Neuron (in vitro differentiated cells): ENCODE measurements around the gene PTPRN2.

Experiments
- H2AFZ ChIP-seq: one replicate; pipeline ENCODE4 v1.6.1; 2013; ENCODE audit warnings: low read depth, mild to moderate bottlenecking, inconsistent platforms, low read length, moderate library complexity
- H3K27me3 ChIP-seq: one replicate; pipeline ENCODE4 v1.6.1; 2013; ENCODE audit warnings: low read length; ENCODE audit not compliant: insufficient read depth
- H3K36me3 ChIP-seq: one replicate; pipeline ENCODE4 v1.6.1; 2013; ENCODE audit warnings: low read length; ENCODE audit not compliant: insufficient read depth
- H3K4me1 ChIP-seq: one replicate; pipeline ENCODE4 v1.6.1; 2013; ENCODE audit warnings: low read length; ENCODE audit not compliant: insufficient read depth
- H3K4me3 ChIP-seq: 2 replicates; pipeline ENCODE4 v1.5.1; 2013; ENCODE audit warnings: mild to moderate bottlenecking, low read length, moderate library complexity
- H3K9me3 ChIP-seq: one replicate; pipeline ENCODE4 v1.6.1; 2013; ENCODE audit warnings: low read length

PTPRN2 gene

DNA sequence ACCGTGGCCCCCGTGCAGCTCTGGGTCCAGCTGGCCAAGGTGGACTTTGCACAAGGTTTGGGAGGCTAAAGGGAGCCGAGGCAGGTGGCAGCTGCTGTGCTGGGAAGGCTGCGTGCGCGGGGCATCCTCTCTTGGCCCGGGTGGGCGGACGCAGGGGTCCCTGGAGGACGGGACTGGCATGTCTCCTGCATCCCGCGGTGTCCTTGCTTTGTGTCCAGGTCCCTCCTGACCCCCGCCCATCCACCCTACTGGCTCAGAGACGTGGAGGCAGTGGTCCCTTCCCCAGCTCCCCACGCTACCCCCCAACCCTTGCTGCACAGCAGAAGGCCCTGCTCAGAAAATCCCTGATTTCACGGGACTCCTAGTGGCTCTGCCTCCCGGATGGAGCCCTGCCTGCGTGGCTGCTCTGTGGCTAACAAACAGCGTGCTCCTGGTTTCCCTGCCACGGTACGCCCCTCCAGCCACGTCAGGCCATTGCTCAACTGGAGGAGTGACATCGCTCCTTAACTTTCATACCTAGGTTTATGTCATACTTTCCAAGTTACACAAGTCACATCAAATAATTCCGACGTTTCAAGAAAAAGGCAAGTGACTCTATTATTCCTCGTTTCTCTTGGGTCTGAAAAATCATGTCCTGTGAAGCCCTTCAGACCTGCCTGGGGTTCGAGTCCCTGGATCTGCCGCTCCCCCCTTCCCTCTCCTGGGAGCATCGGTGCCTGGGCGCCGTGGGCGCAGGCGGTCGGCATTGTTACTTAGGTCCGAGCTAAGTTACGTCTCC lies 829.0 kb downstream of the PTPRN2 start:
- Histone ChIP-seq H3K4me1 (no peaks in the 10 kb centered on the region), H3K9me3 (peaks cover 2% of the 10 kb centered on the region), H3K4me3 (no peak overlapping the region), H2AFZ (no peak overlapping the region), H3K27me3 (no peaks in the 10 kb centered on the region), H3K36me3 (no peaks in the 10 kb centered on the region)

DNA sequence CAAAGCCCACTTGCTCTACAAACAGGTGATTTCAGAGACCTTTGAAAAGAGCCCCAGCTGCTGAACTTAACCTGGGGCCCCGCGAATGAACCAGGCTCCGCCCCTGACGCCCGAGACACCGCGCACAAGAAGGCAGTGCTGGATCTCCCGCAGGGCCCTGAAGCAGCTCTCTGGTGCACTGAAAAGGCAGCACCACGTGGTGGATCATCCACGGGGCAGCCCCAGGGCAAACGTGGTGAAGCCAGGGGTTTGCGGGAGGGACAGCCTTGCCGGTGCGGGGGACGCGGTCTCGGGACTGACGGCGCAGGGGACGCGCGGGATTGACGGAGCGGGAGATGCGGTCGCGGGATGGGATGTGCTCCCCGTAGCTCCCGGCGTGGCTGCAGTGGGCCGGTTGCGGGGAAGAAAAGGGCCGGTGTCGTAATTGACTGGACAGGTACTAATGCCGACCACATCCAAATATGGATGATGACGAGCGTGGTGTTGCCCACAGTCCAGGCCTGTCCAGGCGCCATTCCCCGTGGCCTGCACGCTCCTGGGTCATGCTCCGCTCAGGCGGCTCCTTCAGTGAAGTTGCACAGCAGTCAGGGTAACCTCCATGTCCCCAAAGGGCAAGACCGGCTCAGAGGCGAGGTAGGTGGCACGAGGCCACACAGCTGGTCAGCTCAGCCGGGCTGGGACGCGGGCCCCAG lies 829.7 kb downstream of the PTPRN2 start:
- no peaks in the 10 kb centered on the region for H3K27me3 ChIP-seq
- H3K36me3 ChIP-seq, result no peaks in the 10 kb centered on the region
- H3K4me1 ChIP-seq, result no peaks in the 10 kb centered on the region
- peaks cover 2% of the 10 kb centered on the region for H3K9me3 ChIP-seq
- no peak overlapping the region for H2AFZ ChIP-seq
- no peak overlapping the region for H3K4me3 ChIP-seq

DNA sequence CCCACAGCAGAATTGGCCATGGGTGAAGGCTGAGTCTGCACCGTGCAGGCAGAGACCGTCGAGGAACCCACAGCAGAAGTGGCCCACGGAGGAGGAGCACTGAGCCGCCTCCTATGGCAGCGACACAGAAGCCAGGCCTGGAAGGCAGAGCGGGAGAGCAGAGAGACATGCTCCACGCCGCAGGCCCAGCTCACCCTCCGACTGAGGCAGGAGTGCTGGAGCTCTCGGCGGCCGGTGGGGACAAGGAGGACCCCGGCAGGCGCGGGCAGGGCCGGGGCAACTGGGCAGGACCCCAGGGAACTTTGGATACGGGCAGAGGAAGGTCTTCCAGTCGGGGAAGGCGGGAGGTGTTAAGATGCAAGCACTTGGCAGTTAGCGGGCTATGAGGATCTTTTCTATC lies 830.4 kb downstream of the PTPRN2 start:
- Histone ChIP-seq H3K4me1 (no peaks in the 10 kb centered on the region), H3K27me3 (no peaks in the 10 kb centered on the region), H3K9me3 (peaks cover 4% of the 10 kb centered on the region), H2AFZ (no peak overlapping the region), H3K36me3 (no peaks in the 10 kb centered on the region), H3K4me3 (no peak overlapping the region)

DNA sequence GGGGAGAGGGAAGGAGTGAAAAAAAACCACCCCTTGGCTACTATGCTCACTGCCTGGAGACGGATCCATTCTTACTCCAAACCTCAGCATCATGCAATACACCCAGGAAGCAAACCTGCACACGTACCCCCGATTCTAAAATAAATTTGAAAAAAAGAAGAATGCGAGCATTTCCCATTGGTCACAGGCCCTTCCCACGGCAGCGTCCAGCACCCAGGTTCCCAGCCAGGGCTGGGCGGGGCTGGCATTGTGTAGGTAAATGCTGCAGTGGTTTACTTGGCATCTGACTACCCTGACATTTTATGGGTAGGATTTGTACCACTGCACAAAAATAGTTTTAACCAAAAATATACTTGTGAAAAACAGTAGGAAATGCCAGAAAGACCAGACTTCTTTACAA lies 831.9 kb downstream of the PTPRN2 start:
- no peaks in the 10 kb centered on the region for H3K27me3 ChIP-seq
- no peak overlapping the region for H3K4me3 ChIP-seq
- no peak overlapping the region for H2AFZ ChIP-seq
- no peaks in the 10 kb centered on the region for H3K36me3 ChIP-seq
- no peaks in the 10 kb centered on the region for H3K4me1 ChIP-seq
- peaks cover 8% of the 10 kb centered on the region for H3K9me3 ChIP-seq

DNA sequence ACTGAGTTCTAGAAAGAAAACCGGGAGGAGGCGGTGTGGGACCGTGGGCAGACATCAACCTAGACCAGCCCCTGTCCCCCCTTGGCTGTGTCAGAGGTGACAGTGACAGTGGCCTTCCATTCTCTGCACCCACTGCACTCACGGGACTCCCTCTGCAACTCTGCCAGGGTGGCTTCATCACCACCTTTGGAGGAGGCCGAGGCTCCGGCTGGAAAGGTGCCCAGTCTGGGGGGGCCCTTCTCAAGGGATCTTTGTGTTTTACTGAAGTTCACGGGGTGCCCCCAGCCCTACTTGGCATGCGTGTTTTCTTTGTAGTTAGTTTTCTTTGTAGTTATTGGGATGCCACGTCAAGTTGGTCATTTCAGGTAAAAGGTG lies 833.2 kb downstream of the PTPRN2 start:
- Histone ChIP-seq H3K36me3 (no peaks in the 10 kb centered on the region), H2AFZ (no peak overlapping the region), H3K4me3 (no peak overlapping the region), H3K4me1 (no peaks in the 10 kb centered on the region), H3K9me3 (peaks cover 8% of the 10 kb centered on the region), H3K27me3 (no peaks in the 10 kb centered on the region)

DNA sequence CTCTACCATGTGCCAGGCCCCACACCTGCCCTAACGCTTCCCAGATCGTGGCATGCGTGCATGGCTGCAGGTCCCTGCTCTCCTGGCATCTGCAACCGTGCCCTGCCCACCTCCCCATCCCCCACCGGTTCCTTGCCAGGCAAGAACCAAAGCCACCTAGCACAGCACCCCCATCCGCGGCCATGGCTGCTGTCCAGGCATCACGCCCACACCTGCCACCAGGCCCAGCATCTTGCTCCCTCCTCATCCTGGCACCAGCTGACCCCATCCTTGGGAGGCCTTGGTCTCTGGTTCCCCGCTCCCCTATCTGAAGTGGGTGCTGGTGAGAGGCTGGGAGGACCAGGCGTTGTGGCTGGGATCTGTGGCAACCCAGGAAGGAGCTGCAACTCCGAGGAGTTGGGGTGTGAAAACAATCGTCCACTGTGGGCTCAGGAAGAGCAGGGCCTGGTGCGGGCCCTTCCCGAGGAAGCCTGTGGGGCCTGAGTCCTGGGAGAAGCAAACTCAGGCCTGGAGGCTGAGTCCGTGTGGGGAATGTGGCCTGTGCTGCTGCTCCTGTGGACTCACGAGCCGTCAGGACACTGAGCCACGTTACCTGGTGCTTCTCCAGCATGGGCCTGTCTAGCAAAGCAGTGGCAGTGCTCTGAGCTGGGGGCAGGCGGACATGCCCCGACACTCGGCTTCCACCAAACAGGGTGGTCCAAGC lies 833.8 kb downstream of the PTPRN2 start:
- Histone ChIP-seq H3K9me3 (peaks cover 8% of the 10 kb centered on the region), H3K4me1 (no peaks in the 10 kb centered on the region), H3K36me3 (no peaks in the 10 kb centered on the region), H3K27me3 (no peaks in the 10 kb centered on the region), H3K4me3 (no peak overlapping the region), H2AFZ (no peak overlapping the region)

DNA sequence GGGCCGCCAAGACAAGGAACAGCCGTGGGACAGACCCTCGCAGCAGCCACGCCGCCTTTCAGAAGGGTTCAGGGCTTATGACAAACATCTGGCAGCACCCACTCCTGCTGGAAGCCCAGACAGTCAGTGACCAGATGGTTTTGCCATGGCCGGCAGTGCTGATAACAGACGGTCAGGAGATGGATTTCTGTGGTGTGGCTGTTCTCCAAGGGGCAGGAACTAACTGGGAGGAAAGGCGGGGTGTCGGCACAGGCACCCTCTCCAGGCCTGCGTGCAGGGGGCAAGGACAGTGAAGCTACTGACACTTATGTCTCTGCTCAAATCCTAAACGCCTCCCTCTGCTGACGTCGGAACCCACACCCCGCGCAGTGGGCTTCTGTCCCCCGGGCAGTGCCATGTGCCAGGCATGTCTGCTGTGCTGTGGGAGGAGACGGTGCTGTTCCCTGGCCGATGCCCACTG lies 834.8 kb downstream of the PTPRN2 start:
- Histone ChIP-seq H3K27me3 (no peaks in the 10 kb centered on the region), H3K9me3 (peaks cover 7% of the 10 kb centered on the region), H2AFZ (no peak overlapping the region), H3K4me3 (no peak overlapping the region), H3K4me1 (no peaks in the 10 kb centered on the region), H3K36me3 (no peaks in the 10 kb centered on the region)

DNA sequence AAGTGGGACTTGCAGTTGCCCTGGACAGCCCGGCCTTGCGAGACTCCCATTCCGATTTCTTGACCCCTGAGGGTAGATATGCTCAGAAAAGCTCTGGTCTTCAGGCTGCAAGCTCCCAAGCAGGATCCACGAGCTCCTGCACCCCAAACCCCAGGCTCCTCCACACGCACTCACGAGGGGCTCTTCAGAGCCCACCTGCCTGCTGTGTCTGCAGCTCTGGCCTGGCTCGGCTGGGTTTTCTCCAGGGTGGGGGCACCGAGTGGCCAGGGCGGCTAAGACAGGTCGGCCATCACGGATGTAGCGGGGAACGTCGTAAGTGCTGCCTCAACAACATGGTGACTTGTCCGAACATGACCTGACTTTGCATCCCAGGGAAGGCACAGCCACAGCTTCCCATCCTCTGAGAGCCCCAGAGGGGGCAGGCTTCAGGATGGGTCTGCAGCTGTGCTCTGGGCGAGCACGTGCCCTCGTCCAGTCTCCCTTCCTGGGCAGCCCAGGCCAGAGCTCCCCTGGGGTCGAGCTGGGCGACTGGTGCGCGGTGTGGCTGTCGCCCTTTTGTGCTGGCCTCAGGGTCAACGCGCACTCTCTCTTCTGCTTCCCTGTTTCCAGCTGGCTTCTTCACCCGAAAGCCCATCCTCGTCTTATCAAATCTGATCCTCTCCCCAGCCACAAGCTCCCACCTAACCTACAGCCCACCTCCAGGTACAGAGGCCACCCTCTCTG lies 835.5 kb downstream of the PTPRN2 start:
- peaks cover 6% of the 10 kb centered on the region for H3K9me3 ChIP-seq

DNA sequence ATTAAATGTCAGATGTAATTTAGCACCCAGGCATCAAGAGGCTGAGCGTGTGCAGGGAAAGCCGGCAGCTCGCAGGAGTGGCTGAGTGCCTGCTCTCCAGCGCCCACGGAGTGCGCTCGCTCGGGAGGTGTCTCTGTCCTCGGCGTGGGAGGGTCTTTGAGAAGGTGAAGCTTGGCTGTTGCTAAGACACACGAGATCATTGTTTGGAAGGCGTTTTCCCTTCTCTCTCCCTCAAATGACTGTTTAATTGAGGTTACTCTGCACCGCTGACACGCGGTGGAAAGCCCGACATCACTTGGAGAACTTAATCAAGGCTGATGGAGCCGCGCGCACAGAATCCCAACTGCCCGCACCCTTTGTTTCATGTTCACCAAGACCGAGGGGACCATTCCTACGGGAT lies 836.2 kb downstream of the PTPRN2 start:
- no peaks in the 10 kb centered on the region for H3K4me1 ChIP-seq
- H2AFZ ChIP-seq, result no peak overlapping the region
- no peak overlapping the region for H3K4me3 ChIP-seq
- peaks cover 6% of the 10 kb centered on the region for H3K9me3 ChIP-seq
- no peaks in the 10 kb centered on the region for H3K27me3 ChIP-seq
- H3K36me3 ChIP-seq, result no peaks in the 10 kb centered on the region

More for the DNA sequence above, 835.5 kb downstream of the PTPRN2 start:
- Histone ChIP-seq H3K4me3 (no peak overlapping the region), H2AFZ (no peak overlapping the region), H3K36me3 (no peaks in the 10 kb centered on the region), H3K27me3 (no peaks in the 10 kb centered on the region), H3K4me1 (no peaks in the 10 kb centered on the region)

DNA sequence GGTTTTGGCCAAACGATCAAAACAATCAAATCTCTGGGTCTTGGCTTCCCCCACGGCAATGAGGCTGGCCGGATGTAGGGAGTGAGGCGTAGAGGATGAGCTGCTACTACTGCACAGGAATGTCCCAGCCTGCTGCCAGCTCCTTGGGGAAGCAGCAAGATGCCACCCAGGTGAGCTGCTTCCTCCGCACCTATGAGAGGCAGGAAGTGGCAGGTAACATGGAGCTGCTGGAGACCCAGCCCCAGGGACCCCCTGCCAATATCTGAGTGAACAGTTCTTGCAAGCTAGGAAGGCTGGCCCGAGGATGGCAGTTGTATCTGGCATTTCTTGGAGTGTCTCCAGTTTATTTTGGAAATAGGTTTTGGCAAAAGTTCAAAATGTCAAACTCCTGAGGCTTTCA lies 837.3 kb downstream of the PTPRN2 start:
- peaks cover 6% of the 10 kb centered on the region for H3K9me3 ChIP-seq
- H3K36me3 ChIP-seq, result no peaks in the 10 kb centered on the region
- H3K4me1 ChIP-seq, result no peaks in the 10 kb centered on the region
- H3K27me3 ChIP-seq, result no peaks in the 10 kb centered on the region
- H3K4me3 ChIP-seq, result no peak overlapping the region
- no peak overlapping the region for H2AFZ ChIP-seq

DNA sequence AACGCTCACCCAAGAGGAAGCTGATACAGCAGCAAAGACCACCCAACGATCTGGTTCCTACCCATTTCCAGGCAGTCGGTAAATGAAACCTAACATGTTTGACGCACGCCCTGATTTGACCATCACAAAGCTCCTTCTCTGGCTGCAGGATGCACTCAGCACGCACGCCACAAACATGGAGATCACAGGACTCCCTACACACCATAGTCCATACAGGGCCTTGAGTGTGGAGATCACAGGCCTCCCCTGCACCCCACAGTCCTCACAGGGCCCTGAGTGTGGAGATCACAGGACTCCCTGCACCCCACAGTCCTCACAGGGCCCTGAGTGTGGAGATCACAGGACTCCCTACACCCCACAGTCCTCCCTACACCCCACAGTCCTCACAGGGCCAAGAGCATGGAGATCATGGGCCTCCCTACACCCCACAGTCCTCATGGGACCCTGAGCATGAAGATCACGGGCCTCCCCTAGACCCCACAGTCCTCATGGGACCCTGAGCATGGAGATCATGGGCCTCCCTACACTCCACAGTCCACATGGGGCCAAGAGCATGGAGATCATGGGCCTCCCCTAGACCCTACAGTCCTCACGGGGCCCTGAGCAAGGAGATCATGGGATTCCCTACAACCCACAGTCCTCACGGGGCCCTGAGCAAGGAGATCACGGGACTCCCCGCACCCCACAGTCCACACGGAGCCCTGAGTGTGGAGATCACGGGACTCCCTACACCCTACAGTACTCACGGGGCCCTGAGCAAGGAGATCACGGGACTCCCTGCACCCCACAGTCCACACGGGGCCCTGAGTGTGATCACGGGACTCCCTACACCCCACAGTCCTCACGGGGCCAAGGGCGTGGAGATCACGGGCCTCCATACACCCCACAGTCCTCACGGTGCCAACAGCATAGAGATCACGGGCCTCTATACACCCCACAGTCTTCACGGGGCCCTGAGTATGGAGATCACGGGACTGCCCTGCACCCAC lies 841.6 kb downstream of the PTPRN2 start:
- Histone ChIP-seq H2AFZ (no peak overlapping the region), H3K27me3 (no peaks in the 10 kb centered on the region), H3K36me3 (no peaks in the 10 kb centered on the region), H3K9me3 (no peaks in the 10 kb centered on the region), H3K4me1 (peaks cover 8% of the 10 kb centered on the region), H3K4me3 (no peak overlapping the region)
